Mammary epithelial cell (primary cell): ENCODE results near the gene LAGE3.

ENCODE experiments used
- EZH2 ChIP-seq: IDR thresholded peaks from 2 replicates; pipeline ENCODE4 v1.6.1; 2012; ENCODE audit warnings: low read length, inconsistent platforms, borderline replicate concordance
- TF ChIP-seq, protein P1 (sequence below), 2 donors: IDR thresholded peaks in 1 of 2; conservative IDR thresholded peaks in 1 of 2; 2 replicates each; pipeline ENCODE4 v1.5.1; 2011 to 2012; ENCODE audit warnings: inconsistent platforms in 2 of 2, low read length in 2 of 2, mild to moderate bottlenecking in 2 of 2, control low read depth in 1 of 2, low read depth in 1 of 2; ENCODE audit not compliant: insufficient read depth in 1 of 2; ENCODE audit errors: extremely low read depth in 1 of 2

DNA sequence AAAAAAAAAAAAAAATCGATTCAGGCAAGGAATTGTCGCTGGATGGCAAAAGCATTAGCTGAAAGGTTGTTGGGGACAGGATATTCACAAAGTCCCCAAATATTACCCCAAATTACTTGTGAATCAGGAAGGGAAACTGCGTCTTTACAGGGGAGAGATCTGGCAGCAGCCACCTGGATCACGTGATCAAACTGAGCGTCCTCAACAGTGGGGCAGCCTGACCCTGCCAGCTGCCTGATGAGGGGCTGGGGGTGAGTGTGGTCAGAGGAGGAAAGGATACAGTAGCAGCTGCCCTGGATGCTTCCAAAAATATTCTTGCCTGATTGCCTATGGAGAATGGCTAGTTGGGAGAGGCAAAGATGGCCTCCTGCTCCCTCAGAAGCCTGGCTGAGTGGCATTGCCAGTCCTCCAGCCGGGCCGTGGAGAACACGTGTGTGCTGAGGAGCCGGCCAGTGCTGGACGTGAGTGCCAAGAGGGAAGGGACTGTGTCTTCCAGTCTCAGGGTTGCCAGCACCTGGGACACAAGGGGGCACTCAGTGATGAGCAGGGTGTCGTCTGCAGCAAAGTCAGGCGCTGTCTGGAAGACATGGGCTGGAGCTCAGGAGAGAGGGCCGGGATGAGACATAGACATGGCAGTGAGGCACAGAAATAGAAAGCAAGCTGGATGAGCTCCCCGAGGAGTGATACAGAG, 3.0 kb upstream of the LAGE3 start:
- TF ChIP-seq, protein P1, sequence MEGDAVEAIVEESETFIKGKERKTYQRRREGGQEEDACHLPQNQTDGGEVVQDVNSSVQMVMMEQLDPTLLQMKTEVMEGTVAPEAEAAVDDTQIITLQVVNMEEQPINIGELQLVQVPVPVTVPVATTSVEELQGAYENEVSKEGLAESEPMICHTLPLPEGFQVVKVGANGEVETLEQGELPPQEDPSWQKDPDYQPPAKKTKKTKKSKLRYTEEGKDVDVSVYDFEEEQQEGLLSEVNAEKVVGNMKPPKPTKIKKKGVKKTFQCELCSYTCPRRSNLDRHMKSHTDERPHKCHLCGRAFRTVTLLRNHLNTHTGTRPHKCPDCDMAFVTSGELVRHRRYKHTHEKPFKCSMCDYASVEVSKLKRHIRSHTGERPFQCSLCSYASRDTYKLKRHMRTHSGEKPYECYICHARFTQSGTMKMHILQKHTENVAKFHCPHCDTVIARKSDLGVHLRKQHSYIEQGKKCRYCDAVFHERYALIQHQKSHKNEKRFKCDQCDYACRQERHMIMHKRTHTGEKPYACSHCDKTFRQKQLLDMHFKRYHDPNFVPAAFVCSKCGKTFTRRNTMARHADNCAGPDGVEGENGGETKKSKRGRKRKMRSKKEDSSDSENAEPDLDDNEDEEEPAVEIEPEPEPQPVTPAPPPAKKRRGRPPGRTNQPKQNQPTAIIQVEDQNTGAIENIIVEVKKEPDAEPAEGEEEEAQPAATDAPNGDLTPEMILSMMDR (conservative IDR thresholded peaks at IDR 0.05 in 1 of 2, IDR thresholded peaks at IDR 0.05 in 1 of 2; ENCODE audit: extremely low read depth in 1 of 2, insufficient read depth in 1 of 2, low read depth in 1 of 2, low read length in 2 of 2), result no peak
- no peak for TF ChIP-seq EZH2
